Hepatic stellate cell (primary cell): ENCODE measurements around the gene AFDN.

ENCODE experiments used
- DNase-seq: peaks from one replicate; pipeline ENCODE4 v3.0.0; 2011; ENCODE audit warnings: low spot score

Gene AFDN

GRCh38 chr6:167839755-167840154, 13.0 kb downstream of the AFDN start:
- DNase-seq = no peak

- no peak for DNase-seq
These were observed 13.4 kb downstream of the AFDN start for GRCh38 chr6:167840160-167840525.

- DNase-seq = no peak
These were observed 13.9 kb downstream of the AFDN start for GRCh38 chr6:167840526-167841179.

- DNase-seq = no peak
These were observed 15.3 kb downstream of the AFDN start for GRCh38 chr6:167841981-167842380.

- no peak for DNase-seq
These were observed 15.7 kb downstream of the AFDN start for GRCh38 chr6:167842457-167842856.

GRCh38 chr6:167843023-167843422, 16.3 kb downstream of the AFDN start:
- no peak for DNase-seq

GRCh38 chr6:167845856-167846255, 19.1 kb downstream of the AFDN start:
- no peak for DNase-seq

- DNase-seq = no peak
These were observed 20.4 kb downstream of the AFDN start for GRCh38 chr6:167846997-167847606.

- DNase-seq = no peak
These were observed 21.2 kb downstream of the AFDN start for GRCh38 chr6:167847936-167848335.

- DNase-seq = no peak
These were observed 22.1 kb downstream of the AFDN start for GRCh38 chr6:167848783-167849182.

- no peak for DNase-seq
These were observed 23.2 kb downstream of the AFDN start for GRCh38 chr6:167849846-167850459.

- DNase-seq = no peak
These were observed 24.1 kb downstream of the AFDN start for GRCh38 chr6:167850782-167851181.

GRCh38 chr6:167851370-167851952, 24.8 kb downstream of the AFDN start:
- DNase-seq = no peak

- peak; percentile 58 for DNase-seq
These were observed 29.2 kb downstream of the AFDN start for GRCh38 chr6:167855825-167856425.

- no peak for DNase-seq
These were observed 29.8 kb downstream of the AFDN start for GRCh38 chr6:167856474-167856873.

- peak; percentile 5 for DNase-seq
These were observed 30.4 kb downstream of the AFDN start for GRCh38 chr6:167856999-167857660.

GRCh38 chr6:167858086-167858591, 31.4 kb downstream of the AFDN start:
- no peak for DNase-seq

- DNase-seq = no peak
These were observed 32.3 kb downstream of the AFDN start for GRCh38 chr6:167858842-167859664.

GRCh38 chr6:167860550-167861226, 34.0 kb downstream of the AFDN start:
- no peak for DNase-seq

GRCh38 chr6:167861424-167861823, 34.7 kb downstream of the AFDN start:
- DNase-seq = no peak

- DNase-seq = no peak
These were observed 37.2 kb downstream of the AFDN start for GRCh38 chr6:167863897-167864296.
